GM12892 (cell line): ENCODE measurements around the gene CHMP2A. TPM values are rescaled to one million over a fixed set of nuclear protein-coding genes. Genes with fewer than 3 reads are reported as not detected.
"Not testable (repeated sequence)": the region's sequence is repeated elsewhere in the genome, so short reads cannot be mapped to it uniquely, and the experiment has no call there.

Source experiments
- DNase-seq: peaks from one replicate; pipeline ENCODE4 v3.0.0; 2011; ENCODE audit not compliant: insufficient read length
- FAIRE-seq: peaks from 2 replicates; lab custom pipeline; 2011; peaks lifted over from hg19 to GRCh38; lab: Jason Lieb, UNC
- POLR2A ChIP-seq: IDR thresholded peaks from 2 replicates; pipeline ENCODE4 v1.6.1; 2011; ENCODE audit warnings: low read depth, low read length, control low read depth
- POLR2AphosphoS5 ChIP-seq: IDR thresholded peaks from 2 replicates; pipeline ENCODE4 v1.6.1; 2011; ENCODE audit warnings: low read depth, low read length, control low read depth
- TAF1 ChIP-seq: IDR thresholded peaks from 2 replicates; pipeline ENCODE4 v1.6.1; 2011; ENCODE audit warnings: low read depth, mild to moderate bottlenecking, control low read depth, low read length, borderline replicate concordance
- polyA plus RNA-seq: library from polyadenylated mRNA; unstranded; fragments of >200 nt; gene quantifications from one replicate; pipeline ENCODE4 v1.2.1, GENCODE V29; 2012; ENCODE audit warnings: missing spikeins, inconsistent platforms; ENCODE audit not compliant: missing spikeins

Gene CHMP2A
- 128 TPM for polyA plus RNA-seq

DNA sequence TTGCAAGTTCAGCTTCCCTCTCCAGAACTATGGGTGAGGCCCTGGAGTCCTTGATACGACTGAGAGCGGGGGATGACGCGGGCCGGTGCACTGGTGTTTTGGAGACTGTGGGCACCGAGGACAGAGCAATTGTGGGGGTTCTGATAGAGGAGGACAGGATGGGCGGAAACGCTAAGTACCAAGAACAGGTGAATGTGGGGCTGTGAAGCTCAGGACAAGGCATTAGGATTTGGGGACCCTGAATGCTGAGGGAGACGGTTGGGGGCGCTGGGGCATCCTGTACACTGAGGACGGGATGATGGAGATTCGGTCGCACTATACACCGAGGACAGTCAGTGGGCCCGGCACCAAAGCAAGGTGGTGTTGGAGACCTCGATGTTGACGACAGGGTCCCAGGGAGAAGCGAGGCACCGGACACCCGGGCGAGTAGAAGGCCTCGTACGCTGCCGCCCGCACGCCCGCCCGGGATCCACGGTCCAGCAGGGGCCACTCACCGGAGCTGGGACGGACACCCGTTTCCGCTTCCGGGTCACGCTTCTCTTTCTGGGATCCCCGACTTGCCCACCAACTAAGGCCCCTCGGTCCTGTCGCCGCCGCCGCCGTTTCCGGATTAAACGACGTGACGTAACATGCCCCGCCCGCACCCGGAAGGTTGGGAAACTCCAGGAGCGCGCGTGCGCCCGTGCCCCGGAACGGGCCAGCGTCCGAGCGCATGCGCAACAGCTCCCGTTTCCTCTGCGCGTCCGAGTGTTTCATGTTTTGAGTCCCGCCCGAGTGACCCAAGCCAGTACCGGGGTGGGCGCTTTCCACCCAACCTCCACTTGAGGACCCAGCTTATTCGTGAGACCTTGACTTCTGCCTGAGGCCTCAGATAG, at the start of gene CHMP2A:
Gene CHMP2A, minus strand, starts transcription at position 612 of the 875 bp plus-strand sequence. CDS start 893 bp downstream, outside the sequence.
- TF ChIP-seq TAF1 = no peak
- peak; percentile 84 for TF ChIP-seq POLR2A
- peak; percentile 85 for TF ChIP-seq POLR2AphosphoS5
- DNase-seq (peak; percentile 97), FAIRE-seq (peak; percentile 96)

DNA sequence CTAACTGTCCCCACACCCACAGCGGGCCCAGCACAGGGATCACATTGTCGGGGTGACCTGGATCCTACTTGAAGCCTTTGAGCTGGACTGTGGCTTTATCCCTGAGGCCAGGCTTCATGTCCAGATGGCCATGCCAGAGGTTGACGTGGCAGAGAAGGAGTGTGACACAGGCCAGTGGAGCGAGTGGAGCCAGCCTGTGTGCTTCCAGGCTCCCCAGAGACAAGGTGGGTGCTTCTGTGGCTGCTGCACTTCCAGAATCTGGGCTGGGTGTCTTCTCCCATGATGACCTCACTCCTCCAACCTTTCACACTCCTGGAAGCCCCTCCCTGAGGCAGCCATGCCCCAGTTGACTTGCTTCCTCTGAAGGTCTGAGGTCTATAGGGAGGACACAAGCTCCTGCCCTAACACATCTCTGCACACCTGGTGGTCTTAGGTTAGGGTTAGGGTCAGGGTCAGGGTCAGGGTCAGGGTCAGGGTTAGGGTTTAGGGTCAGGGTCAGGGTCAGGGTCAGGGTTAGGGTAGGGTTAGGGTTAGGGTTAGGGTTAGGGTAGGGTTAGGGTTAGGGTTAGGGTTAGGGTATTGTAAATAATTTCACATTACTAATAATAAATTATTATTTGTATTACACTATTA, 31.3 kb upstream of the CHMP2A start:
- FAIRE-seq = no peak
- no peak for DNase-seq
- TF ChIP-seq POLR2AphosphoS5 (no peak), TAF1 (no peak), POLR2A (no peak)

DNA sequence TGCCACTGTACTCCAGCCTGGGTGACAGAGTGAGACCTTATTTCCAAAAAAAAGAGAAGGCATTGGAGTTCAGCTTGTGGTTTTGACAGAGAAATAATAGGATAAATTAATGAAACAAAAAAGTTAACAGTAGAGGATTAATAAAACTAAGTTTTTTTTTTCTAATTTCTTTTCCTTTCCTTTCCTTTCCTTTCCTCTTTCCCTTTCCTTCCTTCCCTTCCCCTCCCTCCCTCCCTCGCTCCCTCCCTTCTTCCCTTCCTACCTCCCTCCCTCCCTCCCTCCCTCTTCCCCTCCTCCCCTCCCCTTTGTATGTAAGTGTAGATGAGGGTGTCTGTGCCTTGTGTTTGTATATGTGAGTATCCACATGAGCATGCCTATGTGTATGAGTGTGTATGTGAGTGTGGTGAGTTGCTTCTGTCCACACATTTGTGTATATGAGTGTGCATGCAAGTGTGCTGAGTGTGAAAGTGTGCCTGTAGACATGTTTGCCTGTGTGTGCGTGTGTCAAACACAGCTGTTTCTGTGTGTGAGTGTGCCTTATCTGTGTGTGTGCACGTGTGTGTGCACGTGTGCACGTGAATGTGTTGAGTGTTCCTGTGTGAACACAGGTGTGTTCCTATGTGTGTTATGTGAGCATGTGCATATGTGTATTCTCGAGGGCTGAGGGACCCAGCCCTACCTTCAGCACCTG, 30.7 kb upstream of the CHMP2A start:
- TF ChIP-seq TAF1 (no peak), POLR2A (no peak), POLR2AphosphoS5 (no peak)
- DNase-seq = no peak
- no peak for FAIRE-seq

DNA sequence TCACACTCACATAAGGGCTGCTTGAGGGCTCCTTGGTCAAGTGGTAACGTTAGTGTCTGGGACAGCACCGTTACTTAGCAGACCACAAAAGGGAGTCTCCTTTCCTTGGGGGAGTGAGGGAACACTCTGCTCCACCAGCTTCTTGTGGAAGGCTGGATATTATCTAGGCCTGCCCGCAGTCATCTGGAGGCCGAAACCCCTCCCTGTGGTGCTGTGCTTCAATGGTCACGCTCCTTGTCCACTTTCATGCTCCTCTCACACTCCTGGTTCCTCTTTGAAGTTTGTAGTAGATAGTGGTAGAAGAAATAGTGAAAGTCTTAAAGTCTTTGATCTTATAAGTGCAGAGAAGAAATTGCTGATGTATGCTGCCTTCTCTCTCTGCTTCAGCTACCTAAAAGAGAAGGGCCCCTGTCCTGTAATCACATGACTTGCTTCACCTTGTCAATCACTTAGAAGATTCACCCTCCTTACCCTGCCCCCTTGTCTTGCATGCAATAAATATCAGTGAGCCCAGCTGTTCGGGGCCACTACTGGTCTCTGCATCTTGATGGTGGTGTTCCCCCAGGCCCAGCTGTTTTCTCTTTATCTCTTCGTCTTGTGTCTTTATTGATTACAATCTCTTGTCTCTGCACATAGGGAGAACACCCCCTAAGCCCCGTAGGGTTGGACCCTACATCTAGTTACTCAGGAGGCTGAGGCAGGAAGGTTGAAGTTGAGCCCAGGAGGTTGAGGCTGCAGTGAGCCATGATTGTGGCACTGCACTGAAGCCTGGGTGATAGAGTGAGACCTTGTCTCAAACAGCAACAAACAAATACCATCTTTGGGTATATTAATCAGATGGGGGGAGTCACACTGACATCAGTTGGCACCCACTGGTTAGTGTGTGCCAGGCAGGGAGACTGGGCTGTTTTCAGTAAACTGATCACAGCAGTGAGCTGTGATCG, 29.9 kb upstream of the CHMP2A start:
- no peak for DNase-seq
- FAIRE-seq = no peak
- TF ChIP-seq POLR2A = no peak
- TF ChIP-seq POLR2AphosphoS5 = no peak
- no peak for TF ChIP-seq TAF1

DNA sequence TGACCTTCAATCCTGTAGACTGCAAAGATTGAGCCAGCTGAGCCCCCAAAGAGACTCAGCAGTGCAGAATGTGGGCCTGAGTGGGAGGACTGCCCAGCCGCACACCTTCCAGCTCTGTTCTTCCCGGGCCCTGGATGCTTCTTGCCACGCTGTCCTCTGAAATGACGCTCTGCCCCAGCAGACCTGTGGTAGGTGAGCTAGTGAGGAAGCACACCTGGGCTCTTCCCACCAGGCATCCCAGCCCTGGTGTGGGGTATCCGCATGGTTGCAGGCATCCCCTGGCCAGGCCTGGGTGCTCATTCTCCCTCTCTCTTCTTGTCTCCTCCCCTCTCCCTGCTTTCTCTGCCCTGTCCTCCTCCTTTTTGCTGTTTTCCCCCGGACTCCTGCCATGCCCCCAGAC, 28.1 kb upstream of the CHMP2A start:
- TF ChIP-seq POLR2A = no peak
- TF ChIP-seq TAF1 = no peak
- TF ChIP-seq POLR2AphosphoS5 = no peak
- DNase-seq (no peak), FAIRE-seq (no peak)

DNA sequence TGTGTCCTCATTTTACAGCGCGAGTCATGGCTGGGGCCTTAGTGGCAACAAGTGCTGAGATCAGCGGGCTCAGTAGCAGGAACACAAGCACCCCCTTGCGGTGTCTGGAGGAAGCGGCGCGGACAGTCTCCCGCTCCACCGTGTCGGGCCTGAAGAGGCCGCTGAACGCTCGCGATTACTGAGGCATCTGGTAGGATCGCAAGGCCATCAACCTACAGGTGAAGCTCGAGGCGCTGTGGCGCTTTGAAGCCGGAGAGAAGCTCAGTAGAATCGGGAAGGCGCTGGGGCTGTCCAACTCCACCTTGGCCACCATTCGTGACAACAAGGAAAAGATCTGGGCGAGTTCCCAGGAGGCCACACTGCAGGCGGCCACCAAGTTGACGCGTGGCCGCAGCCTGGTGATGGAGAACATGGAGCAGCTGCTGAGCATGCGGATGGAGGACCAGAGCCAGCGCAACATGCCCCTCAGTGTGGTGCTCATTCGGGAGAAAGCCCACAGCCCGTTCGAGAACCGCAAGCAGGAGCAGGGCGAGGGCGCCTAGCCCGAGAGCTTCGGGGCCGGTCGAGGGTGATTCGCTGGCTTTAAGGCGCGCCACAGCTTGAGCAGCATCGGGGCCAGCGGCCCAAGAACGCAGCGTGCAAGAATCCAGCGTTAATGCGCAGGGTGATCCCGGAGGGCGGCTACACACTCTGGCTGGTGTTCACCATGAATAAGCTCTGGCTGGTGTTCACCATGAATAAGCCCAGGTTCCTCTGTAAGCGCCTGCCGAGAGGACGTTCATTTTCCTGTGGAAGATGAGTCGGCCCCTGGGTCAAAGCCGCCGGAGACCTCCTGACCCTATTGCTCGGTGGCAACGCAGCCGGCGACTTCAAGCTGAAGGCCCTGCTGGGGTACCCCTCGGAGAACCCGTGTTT, 26.6 kb upstream of the CHMP2A start:
- FAIRE-seq (peak; percentile 78), DNase-seq (peak; percentile 69)
- TF ChIP-seq POLR2AphosphoS5 (no peak), TAF1 (no peak), POLR2A (no peak)

DNA sequence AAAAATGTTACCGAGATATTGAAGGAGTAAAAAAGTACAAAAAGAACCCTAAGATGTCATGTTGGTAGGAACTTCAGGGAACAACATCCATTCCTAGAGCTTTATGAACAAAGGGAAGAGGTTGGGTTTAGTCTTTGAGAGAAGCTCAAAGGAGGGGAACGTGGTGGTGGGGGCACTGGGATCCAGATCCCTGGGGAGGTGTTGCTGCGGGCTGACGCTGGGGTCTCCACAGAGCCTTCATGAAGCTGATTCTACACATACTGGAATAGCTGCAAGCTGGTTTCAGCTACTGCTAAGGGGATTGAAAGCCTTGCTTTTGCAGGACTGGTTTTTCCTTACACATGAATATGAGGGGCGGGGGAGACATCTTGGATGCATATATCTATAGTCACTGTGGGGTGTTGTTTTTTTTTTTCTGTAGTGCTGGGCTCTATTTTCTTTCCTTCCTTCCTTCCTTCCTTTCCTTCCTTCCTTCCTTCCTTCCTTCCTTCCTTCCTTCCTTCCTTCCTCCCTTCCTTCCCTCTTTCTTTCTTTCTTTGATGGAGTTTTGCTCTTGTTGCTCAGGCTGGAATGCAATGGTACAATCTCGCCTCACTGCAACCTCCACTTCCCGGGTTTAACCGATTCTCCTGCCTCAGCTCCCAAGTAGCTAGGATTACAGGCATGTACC, 24.7 kb upstream of the CHMP2A start:
- TF ChIP-seq POLR2AphosphoS5 (no peak), TAF1 (no peak), POLR2A (no peak)
- FAIRE-seq (no peak), DNase-seq (no peak)

DNA sequence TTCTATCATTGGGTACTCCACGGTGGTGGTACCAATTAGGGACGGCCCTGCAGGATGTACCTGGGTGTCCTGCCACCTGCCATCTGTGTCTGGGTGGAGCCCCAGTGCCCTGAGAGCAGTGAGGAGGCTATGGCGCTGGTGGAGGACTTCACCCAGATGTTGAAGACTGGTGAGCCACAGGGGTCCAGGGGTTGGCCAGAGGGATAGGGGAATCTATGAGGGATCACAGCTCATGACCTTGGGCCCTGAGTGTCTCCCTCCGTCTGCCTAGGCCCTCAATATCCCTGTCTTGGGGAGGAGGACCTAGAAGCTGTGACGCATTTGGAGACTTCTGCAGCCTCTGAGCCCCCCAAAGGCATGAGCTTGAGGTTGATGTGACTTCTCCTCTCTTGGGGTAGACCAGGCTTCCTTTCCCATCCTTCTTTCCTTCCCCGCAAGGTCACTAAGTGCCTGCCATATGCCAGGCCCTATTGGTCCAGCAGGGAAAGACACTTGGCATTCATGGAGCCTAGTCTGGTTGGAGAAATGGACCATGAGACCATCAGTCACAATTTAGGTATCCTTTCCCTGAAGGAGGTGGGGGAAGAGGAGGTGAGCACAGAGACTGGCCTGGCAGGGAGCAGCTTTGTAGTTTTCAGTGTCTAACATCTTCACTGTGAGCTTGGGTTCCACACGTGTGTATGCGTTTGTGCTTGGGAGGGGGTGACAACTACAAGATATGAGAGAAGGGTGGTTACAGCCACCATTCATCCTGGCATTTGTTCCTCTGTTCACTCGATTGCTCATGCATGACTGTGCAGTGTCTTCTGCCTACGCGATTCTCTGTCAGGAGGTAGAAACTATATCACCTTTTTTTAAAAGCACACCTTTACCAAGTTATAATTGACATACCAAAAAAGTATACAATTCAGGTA, 23.4 kb upstream of the CHMP2A start:
- no peak for TF ChIP-seq POLR2AphosphoS5
- no peak for TF ChIP-seq TAF1
- TF ChIP-seq POLR2A = no peak
- DNase-seq (no peak), FAIRE-seq (peak; percentile 38)

DNA sequence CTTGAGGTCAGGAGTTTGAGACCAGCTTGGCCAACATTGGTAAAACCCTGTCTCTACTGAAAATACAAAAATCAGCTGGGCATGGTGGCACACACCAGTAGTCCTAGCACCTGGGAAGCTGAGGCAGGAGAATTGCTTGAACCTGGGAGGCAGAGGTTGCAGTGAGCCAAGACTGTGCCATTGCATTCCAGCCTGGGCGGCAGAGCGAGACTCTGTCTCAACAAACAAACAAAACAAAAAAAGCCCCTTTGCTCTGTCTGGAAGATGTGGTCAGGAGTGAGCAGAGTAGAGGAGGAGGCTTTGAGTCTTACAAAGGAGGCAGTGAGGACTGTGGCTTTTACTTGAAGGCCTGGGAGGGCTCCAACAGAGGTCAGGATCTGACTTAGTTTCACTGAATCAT, 22.7 kb upstream of the CHMP2A start:
- not testable (repeated sequence) for FAIRE-seq, DNase-seq
